Uterus (tissue), 2 donors: ENCODE data around the gene C1orf87.

Source experiments
- CTCF ChIP-seq, 4 experiments: fragments of 200-600 bp in 2 of 4; fragments of 450-650 bp in 2 of 4; sonication (generic) in 2 of 4; IDR thresholded peaks; one replicate each; pipeline ENCODE4 v1.5.1; 2016 to 2019; ENCODE audit warnings: antibody characterized with exemption in 4 of 4, mild to moderate bottlenecking in 2 of 4, moderate library complexity in 1 of 4
- POLR2A ChIP-seq, 2 donors: fragments of 450-650 bp; IDR thresholded peaks; one replicate each; pipeline ENCODE4 v1.6.1; 2016; ENCODE audit warnings: antibody characterized with exemption in 2 of 2, mild to moderate bottlenecking in 1 of 2, moderate library complexity in 1 of 2

DNA sequence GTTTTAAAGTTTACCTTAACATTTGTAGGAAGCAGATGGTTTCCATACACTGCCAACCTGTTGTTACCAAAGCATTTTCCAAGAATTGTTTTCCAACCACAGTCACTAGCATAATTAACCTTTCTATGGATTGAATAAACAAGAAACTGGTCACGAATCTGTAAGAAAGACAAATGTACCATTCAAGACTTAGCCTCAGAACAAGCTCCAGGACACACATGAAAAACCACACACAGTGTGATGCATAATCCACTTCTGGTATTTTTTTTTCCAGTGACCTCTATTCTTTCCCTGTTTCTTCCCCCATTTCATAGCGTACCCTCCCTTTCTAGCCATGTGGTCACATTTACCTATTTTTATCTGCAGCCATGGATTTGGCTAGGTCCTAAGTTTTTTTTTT, 29.6 kb upstream of the C1orf87 start:
- TF ChIP-seq CTCF (IDR thresholded peaks at IDR 0.05) (no peak), POLR2A (IDR thresholded peaks at IDR 0.05) (no peak)
